Suprapubic skin (tissue), 4 donors: ENCODE measurements around the gene SECISBP2L.

ENCODE experiments used
- CTCF ChIP-seq, 2 donors: fragments of 200-600 bp in 1 of 2; fragments of 450-650 bp in 1 of 2; sonication (generic) in 1 of 2; IDR thresholded peaks; one replicate each; pipeline ENCODE4 v1.5.1; 2016 to 2019; ENCODE audit warnings: antibody characterized with exemption in 2 of 2, mild to moderate bottlenecking in 1 of 2, moderate library complexity in 1 of 2
- POLR2A ChIP-seq, 2 donors: fragments of 450-650 bp; IDR thresholded peaks; one replicate each; pipeline ENCODE4 v1.6.1; 2017; ENCODE audit warnings: antibody characterized with exemption in 2 of 2, mild to moderate bottlenecking in 2 of 2, moderate library complexity in 2 of 2
- POLR2AphosphoS5 ChIP-seq, 3 donors: sonication (generic); formaldehyde crosslinking; IDR thresholded peaks; one replicate each; pipeline ENCODE4 v1.6.1; 2017; ENCODE audit warnings: antibody characterized with exemption in 3 of 3

DNA sequence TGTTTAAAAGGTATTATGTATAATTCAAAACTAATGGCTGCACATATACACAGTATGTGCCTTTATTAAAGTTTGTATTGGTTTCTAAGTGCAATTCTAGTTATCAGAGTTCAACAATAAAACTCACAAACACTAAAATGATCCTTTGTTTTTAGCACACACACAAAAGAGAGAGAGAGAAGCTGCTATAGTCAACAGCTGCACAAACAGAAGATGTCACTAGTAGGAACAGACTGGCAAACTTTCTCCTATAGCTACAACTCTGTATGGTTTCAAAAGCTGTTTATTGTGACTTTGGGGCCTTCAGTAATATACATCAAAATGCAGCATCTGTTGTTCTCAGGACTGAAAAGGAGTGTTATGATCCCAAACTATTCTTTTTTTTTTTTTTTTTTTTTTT is 6.1 kb downstream of the SECISBP2L start:
- TF ChIP-seq CTCF (IDR thresholded peaks at IDR 0.05): no peak
- no peak for TF ChIP-seq POLR2A (IDR thresholded peaks at IDR 0.05)
- no peak for TF ChIP-seq POLR2AphosphoS5 (IDR thresholded peaks at IDR 0.05)
